Stimulated activated CD8-positive, alpha-beta memory T cell treated with anti-CD3 and anti-CD28 coated beads, Interleukin-7, amount 100 ng/mL, for 48 hours (primary cell): Measurements from ENCODE around the gene IGIP.
A peak's percentile ranks its signal among the peaks of the same experiment; 100 is the strongest.

ENCODE experiments used
- DNase-seq, 2 donors: peaks; one replicate each; pipeline ENCODE4 v3.0.0-alpha.2; 2020; ENCODE audit warnings: low read depth in 1 of 2; ENCODE audit errors: extremely low read depth in 1 of 2

Gene IGIP

GRCh38 chr5:140125637-140126036, at the start of gene IGIP:
Gene IGIP (plus strand): TSS chr5:140125937. CDS start chr5:140128477, 2,540 bp downstream.
- no peak for DNase-seq

GRCh38 chr5:140076142-140076541, 49.6 kb upstream of the IGIP start:
- DNase-seq: no peak

- DNase-seq: no peak
Measured at GRCh38 chr5:140076788-140077187, 48.9 kb upstream of the IGIP start.

GRCh38 chr5:140083120-140083519, 42.6 kb upstream of the IGIP start:
- DNase-seq: no peak

DNA sequence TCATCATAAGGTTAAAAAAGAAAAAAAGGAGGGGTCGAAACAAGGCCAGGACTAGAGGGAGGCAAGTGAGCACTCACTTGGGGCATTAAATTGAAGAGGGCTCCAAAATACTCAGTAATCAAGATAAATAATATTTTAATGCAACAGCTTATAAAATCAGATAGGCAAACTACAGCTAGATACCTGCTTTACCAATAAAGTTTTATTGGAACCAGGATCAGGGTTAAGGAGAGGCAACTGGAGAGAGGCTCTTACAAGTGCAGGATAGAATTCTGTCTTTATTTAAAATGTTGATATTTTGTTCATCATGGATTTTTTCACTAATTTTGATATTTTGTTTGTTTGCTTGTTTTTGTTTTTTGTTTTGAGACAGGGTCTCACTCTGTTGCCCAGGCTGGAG, 42.1 kb upstream of the IGIP start:
- no peak for DNase-seq

DNA sequence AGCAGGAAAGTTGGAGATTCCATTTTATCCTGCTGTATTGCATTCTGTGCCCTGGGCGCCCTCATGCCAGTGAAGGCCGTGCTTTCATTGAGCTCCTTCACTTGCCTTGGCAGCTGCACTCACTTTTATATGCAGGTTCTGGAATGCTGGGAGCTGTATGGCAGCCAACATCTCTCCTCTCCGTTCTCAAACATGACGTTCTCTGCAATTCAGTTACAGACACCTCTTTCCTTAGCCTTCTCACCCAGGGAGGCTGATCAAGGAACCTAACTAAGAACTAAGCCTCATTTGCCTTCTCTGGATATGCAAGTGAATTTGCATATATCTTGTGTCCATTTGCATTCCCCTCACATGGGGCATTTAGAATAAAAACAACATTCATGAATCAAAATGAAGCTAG, 41.2 kb upstream of the IGIP start:
- no peak for DNase-seq

DNA sequence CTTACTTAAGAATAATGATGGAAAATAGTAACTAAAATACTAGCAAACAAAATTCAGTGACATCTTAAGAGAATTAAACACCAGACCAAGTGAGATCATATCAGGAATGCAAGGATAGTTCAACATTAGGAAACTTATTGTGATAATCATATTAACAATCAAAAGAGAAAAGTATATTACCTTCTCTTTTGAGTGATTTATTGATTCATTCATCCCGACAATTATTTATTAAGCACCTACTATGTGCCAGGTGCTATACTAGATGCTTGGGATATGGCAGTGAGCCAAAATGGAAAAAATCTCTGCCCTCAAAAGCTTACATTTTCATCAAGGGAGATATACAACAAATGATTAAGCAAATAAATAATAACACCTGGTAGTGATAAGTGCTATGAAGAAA, 35.5 kb upstream of the IGIP start:
- DNase-seq: no peak

- DNase-seq: no peak
Measured at GRCh38 chr5:140093179-140093578, 32.6 kb upstream of the IGIP start.

DNA sequence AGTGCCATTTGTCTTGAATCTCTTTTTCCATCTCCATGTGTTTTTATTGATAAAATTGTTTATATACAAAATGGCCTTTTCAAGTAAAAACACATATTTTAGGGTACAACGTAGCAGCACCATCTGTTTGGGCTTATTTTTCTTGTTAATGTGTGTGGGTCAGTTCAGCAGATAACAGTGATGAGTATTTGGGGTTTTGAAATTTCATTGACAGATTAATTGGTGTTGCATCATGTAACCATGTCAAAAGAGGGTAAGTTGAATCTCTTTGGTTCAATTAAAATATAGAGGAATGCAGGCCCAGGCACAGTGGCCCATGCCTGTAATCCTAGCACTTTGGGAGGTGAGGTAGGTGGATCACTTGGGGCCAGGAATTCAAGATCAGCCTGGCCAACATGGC, 31.9 kb upstream of the IGIP start:
- DNase-seq: no peak

DNA sequence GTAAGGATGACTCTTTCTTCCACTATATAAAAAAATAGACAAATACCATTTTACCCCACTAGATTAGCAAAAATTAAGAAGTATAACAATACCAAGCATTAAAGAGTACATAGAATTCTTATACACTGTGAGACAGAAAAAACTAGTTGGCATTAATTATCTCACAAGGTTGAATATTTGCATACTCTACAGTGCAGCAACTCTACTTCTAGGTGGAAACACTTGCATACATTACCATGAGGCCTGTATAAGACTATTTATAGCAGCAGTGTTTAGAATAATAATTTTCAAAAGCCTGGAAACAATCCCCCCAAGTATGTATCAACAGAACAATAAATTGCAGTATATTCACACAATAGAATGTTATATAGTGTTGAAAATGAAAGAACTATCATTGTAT, 30.8 kb upstream of the IGIP start:
- DNase-seq: no peak

DNA sequence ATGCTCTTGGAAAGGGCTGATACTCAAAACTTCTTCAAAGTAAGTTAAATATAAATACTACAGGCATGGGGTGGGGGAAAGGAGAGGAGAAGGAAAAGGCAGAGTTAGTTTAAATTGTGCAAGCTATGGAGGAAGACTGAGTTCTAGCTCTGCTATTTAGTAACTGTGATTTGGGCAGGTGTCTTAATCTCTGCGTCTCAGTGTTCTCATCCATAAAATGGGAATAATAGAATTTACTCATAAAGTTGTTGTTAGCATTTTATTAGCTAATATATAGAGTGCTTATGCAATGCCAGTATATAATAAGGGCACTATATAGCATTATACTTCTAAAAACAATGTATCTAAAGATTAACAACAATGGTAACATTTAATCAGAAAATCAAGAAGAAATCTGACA, 24.6 kb upstream of the IGIP start:
- no peak for DNase-seq

DNA sequence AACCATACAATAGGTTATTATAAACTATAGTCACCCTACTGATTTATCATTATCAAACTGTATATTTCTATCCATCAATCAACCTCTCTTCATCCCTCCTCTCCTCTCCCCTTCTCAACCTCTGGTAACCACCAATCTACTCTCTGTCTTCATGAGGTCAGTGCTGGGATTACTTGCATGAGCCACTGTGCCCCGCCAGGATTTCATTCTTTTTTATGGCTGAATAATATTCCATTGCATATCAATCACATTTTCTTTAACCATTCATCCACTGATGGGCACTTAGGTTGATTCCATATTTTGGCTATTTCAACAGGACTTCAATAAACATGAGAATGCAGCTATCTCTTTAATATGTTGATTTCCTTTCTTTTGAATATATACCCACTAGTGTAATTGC, 22.6 kb upstream of the IGIP start:
- DNase-seq: no peak

GRCh38 chr5:140104100-140104499, 21.6 kb upstream of the IGIP start:
- DNase-seq: no peak

DNA sequence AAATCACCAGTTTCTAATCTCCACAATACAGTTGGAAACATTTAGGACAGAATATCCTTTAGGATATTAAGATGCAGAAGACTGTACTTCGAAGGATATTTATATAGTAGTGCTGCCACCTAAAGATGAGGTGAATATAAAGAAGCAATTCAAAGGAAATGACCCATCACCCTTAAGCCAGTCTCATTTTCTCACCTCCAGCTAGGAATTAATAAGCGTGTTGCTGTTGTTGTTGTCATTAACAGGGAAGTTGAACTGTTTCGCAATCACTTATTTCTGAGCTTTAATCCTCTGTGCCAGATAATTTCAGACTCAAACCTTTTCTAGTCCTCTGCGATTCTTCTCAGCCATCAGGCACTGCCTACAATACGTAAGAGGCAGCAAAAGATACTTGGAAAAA, 19.6 kb upstream of the IGIP start:
- DNase-seq: no peak

DNA sequence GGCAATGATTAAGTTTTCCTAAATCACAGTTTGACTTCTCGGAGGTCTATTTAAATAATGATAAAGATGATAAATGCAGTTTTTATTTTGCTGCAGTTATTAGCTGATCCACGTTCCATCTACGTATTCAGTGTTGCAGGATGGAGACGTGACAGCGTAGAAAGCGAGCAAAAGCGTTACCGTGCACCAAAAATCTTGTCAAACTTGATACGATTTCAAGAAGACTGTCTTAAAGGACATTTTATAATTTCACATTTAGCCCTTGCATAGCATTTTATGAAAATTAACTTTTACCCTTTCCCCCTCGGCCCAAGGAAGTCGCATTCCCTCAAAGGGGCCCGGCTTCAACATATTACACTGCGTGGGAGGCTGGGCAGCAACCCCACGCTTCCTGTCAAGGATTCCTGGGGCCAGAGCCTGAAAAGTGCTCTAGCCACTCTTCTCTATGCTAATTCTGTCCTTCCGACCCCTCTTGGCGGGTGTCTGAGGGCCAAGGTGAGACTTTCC, 18.9 kb upstream of the IGIP start:
- DNase-seq: no peak

DNA sequence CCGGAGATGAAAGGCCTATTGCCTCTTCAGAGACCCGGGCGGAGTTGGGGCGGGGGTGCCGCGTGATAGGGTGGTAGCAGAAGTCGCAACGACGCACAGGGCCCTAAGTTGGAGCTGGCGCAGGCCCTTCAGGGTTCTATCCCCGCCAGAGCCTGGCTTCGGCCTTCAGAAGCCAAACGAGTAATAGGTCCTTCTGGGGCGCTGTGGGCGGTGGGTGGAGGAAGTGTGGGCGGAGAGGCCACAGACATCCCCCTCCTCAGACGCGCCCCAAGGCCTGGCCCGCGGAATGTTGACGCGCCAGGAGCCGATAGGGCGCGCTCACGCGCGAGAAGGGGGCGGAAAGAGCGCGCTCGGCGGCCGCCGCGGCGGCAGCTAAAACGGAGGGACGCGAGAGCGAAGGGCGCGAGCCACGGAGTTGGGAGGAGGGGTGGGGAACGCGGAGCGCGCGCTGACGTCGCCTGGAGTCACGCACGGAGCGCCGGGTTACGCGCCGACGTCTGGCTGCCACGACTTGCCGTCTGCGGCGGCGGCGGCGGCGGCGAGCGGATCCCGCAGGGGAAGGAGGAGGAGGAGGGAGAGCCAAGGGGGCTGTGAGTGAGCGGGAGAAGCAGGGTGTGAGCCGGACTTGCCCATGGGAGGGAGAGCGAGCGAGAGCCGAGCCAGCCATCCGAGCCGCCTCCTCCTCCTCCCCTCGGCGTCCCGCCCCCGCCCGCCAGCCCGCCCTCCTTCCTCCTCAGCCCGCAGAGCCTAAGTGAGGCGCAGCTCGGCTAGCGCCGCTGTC, 18.2 kb upstream of the IGIP start:
- DNase-seq: peak; percentile 85 to 86

DNA sequence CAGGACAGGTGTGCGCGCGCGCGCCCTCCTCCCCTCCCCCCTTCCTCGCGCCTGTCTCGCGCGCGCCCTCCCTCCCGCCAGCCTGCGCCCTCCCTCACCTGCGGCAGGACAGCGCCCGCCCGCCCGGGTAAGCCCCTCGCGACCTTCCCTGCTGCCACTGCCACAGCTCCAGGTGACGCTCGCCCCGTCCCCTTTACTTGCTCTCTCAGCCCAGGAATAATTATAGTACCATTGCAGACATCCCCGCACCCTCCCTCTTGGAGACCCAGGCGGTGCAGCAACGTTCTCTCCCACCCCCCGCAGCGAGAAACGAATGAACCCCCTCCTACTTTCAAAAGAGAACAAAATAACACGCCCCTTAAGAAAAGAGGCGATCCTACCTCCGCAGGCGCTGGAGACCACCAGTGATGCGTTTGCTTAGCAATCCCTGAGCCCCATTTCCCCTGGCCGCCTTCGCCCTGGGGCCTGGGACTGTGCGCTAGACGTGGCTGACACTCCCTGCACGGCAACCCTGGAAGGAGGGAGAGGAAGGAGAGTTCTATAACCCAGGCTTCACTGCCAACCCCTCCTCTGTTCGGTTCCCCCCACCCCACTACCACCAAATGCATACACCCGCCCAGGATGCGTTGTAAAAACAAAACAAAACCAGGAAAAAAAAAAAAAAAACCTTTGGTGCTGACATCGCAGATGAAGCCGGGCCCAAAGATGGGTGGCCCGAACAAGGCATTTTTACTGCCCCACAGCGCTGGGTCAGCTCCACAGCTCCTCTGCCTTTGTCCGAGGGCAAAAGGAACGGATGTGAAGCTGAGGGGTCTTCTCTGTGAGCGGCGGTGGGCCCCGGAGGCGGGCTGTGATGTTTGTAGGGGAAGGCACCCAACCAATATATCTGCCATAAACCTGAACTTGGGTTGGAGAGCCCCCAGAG, 17.4 kb upstream of the IGIP start:
- DNase-seq: no peak

- DNase-seq: no peak
Measured at GRCh38 chr5:140109018-140109758, 16.5 kb upstream of the IGIP start.

DNA sequence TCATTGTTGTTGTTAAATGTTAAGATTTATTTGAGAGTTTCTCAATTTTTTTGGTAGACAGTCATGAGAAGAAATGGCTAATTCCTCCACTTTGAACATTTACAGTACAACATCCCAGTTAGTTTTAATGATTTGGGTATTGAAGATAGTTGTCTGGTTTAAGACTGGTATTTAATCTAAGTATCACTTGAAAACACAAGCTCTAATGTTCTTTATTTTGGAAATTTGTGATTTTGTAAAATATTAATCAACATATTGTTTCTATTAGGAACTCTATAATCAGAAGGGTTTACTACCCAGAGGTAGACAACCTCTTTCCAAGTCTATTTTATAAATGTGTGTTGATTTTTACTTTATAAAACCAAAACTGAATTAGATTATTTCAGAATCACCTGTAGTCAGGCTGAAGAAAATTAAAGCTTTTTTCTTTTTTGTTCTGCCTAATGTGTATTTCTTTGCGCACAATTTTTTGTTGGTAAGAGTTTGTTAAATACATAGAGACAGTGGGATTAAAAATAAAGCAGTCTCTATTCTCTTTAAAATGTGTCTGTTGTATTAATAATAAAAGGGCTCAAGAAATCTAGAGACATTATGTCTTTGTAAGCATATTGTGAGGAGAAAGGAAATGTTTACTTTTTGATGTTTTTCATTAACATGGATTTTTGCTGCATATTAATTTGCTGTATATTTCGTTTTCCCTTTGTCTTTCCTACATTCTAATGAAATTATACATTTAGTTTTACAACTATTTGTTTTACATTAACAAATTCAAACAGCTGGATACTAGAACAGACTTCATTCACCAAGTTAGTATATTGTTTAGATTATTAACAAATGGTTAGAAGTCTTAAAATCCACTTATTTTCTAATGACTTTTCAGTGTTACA, 15.7 kb upstream of the IGIP start:
- DNase-seq: no peak

- DNase-seq: no peak
Measured at GRCh38 chr5:140110646-140110957, 15.1 kb upstream of the IGIP start.
